HepG2 (cell line): ENCODE measurements around the gene TGM1. TPM values are rescaled to one million over a fixed set of nuclear protein-coding genes. Genes with fewer than 3 reads are reported as not detected.
A peak's percentile ranks its signal among the peaks of the same experiment; 100 is the strongest.

ENCODE experiments used
- CHCHD3 ChIP-seq: sonication (generic); formaldehyde crosslinking; IDR thresholded peaks from 2 replicates; pipeline ENCODE4 v1.8.0; 2022; ENCODE audit warnings: mild to moderate bottlenecking, missing genetic modification reagents, moderate library complexity
- MED13 ChIP-seq: sonication (generic); formaldehyde crosslinking; IDR thresholded peaks from 2 replicates; pipeline ENCODE4 v1.5.0; 2020; ENCODE audit warnings: missing genetic modification reagents
- NFATC3 ChIP-seq: sonication (generic); formaldehyde crosslinking; IDR thresholded peaks from 2 replicates; pipeline ENCODE4 v1.5.1; 2020; ENCODE audit warnings: mild to moderate bottlenecking, missing genetic modification reagents
- NR2F1 ChIP-seq, 2 experiments: fragments of 450-650 bp in 1 of 2; formaldehyde crosslinking in 1 of 2; IDR thresholded peaks; 2 replicates each; pipeline versions ENCODE4 v1.5.0 to v1.6.1; 2016 to 2020; ENCODE audit warnings: mild to moderate bottlenecking in 1 of 2, missing compliant biosample characterization in 1 of 2, missing genetic modification reagents in 1 of 2, moderate library complexity in 1 of 2
- SP4 ChIP-seq: sonication (generic); formaldehyde crosslinking; IDR thresholded peaks from 2 replicates; pipeline ENCODE4 v1.8.1; 2023; ENCODE audit warnings: mild to moderate bottlenecking, missing genetic modification reagents
- THAP11 ChIP-seq: IDR thresholded peaks from 2 replicates; pipeline ENCODE4 v1.6.1; 2016; ENCODE audit warnings: missing biosample characterization, missing genetic modification reagents
- ZNF10 ChIP-seq: sonication (generic); formaldehyde crosslinking; IDR thresholded peaks from 2 replicates; pipeline ENCODE4 v1.4.0; 2020; ENCODE audit warnings: mild to moderate bottlenecking, low read depth, missing genetic modification reagents, borderline replicate concordance
- ZNF121 ChIP-seq: sonication (generic); formaldehyde crosslinking; IDR thresholded peaks from 2 replicates; pipeline ENCODE4 v1.5.0; 2020; ENCODE audit warnings: mild to moderate bottlenecking, missing genetic modification reagents
- ZNF143 ChIP-seq: sonication (generic); formaldehyde crosslinking; IDR thresholded peaks from 2 replicates; pipeline ENCODE4 v1.4.0; 2020; ENCODE audit warnings: missing genetic modification reagents
- ZNF263 ChIP-seq: sonication (generic); formaldehyde crosslinking; IDR thresholded peaks from 2 replicates; pipeline ENCODE4 v1.4.0; 2020; ENCODE audit warnings: missing genetic modification reagents
- ZNF292 ChIP-seq: sonication (generic); formaldehyde crosslinking; IDR thresholded peaks from 2 replicates; pipeline ENCODE4 v1.8.1; 2022; ENCODE audit warnings: mild to moderate bottlenecking, low read depth, missing genetic modification reagents, borderline replicate concordance
- ZNF337 ChIP-seq: sonication (generic); formaldehyde crosslinking; IDR thresholded peaks from 2 replicates; pipeline ENCODE4 v1.5.1; 2020; ENCODE audit warnings: missing genetic modification reagents, low read depth, mild to moderate bottlenecking, borderline replicate concordance
- ZNF446 ChIP-seq: sonication (generic); formaldehyde crosslinking; IDR thresholded peaks from 2 replicates; pipeline ENCODE4 v1.5.0; 2020; ENCODE audit warnings: mild to moderate bottlenecking, missing genetic modification reagents
- ZSCAN12 ChIP-seq: sonication (generic); formaldehyde crosslinking; IDR thresholded peaks from 2 replicates; pipeline ENCODE4 v1.9.0; 2021; ENCODE audit warnings: mild to moderate bottlenecking, missing genetic modification reagents
- polyA plus RNA-seq, 8 experiments: library from polyadenylated mRNA; depleted of rRNA in 3 of 8; stranded (reverse) in 7 of 8; unstranded in 1 of 8; fragments of >200 nt; fragmentation: Illumina TruSeq in 4 of 8; extraction: Trizol in 4 of 8; gene quantifications; 2 replicates each; pipeline versions ENCODE4 v1.2.1 to v1.2.3, GENCODE V29; 2011 to 2016; ENCODE audit warnings: low read depth in 4 of 8, missing spikeins in 1 of 8, mixed read lengths in 1 of 8; ENCODE audit not compliant: insufficient read depth in 1 of 8
- total RNA-seq, 5 experiments: library from RNA; depleted of rRNA; stranded (reverse); fragments of >200 nt; fragmentation: Illumina TruSeq; extraction: Trizol; gene quantifications; 2 replicates each; pipeline ENCODE4 v1.2.3, GENCODE V29; 2016; ENCODE audit warnings: low read depth in 1 of 5
- TF ChIP-seq, protein P1 (sequence below): sonication (generic); formaldehyde crosslinking; IDR thresholded peaks from 2 replicates; pipeline ENCODE4 v1.5.1; 2020; ENCODE audit warnings: missing genetic modification reagents, mild to moderate bottlenecking, borderline replicate concordance
- TF ChIP-seq, protein P2 (sequence below): sonication (generic); formaldehyde crosslinking; IDR thresholded peaks from 2 replicates; pipeline ENCODE4 v1.5.1; 2020; ENCODE audit warnings: mild to moderate bottlenecking, missing genetic modification reagents, moderate library complexity
- TF ChIP-seq, protein P3 (sequence below): sonication (generic); formaldehyde crosslinking; IDR thresholded peaks from 2 replicates; pipeline ENCODE4 v1.8.0; 2022; ENCODE audit warnings: missing genetic modification reagents, low read depth, mild to moderate bottlenecking, borderline replicate concordance
- TF ChIP-seq, protein P4 (sequence below): sonication (generic); formaldehyde crosslinking; IDR thresholded peaks from 2 replicates; pipeline ENCODE4 v1.9.0; 2022; ENCODE audit warnings: low read depth, missing genetic modification reagents

Gene TGM1
- total and polyA plus RNA-seq, 2 of the 13 experiments (the other 11 are each of a cell fraction or from before 2014, with no cell fraction given): 3.2 to 10.6 TPM

GRCh38 chr14:24270537-24271133 is 7.7 kb upstream of the TGM1 start (continued):
- TF ChIP-seq, protein P1, sequence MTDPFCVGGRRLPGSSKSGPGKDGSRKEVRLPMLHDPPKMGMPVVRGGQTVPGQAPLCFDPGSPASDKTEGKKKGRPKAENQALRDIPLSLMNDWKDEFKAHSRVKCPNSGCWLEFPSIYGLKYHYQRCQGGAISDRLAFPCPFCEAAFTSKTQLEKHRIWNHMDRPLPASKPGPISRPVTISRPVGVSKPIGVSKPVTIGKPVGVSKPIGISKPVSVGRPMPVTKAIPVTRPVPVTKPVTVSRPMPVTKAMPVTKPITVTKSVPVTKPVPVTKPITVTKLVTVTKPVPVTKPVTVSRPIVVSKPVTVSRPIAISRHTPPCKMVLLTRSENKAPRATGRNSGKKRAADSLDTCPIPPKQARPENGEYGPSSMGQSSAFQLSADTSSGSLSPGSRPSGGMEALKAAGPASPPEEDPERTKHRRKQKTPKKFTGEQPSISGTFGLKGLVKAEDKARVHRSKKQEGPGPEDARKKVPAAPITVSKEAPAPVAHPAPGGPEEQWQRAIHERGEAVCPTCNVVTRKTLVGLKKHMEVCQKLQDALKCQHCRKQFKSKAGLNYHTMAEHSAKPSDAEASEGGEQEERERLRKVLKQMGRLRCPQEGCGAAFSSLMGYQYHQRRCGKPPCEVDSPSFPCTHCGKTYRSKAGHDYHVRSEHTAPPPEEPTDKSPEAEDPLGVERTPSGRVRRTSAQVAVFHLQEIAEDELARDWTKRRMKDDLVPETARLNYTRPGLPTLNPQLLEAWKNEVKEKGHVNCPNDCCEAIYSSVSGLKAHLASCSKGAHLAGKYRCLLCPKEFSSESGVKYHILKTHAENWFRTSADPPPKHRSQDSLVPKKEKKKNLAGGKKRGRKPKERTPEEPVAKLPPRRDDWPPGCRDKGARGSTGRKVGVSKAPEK (CRISPR knock-in tag): no peak; the same call in 1 of the 2 replicates
- TF ChIP-seq ZNF446 (CRISPR knock-in tag) (no peak; the same call in 1 of the 2 replicates), NFATC3 (peak; percentile 92; the same call in 1 of the 2 replicates), ZNF263 (no peak), SP4 (CRISPR knock-in tag) (no peak), ZNF292 (CRISPR knock-in tag) (0 out of 2 replicates have a peak, but pooled peaks have one; percentile 19), CHCHD3 (CRISPR knock-in tag) (no peak), THAP11 (no peak), ZNF337 (CRISPR knock-in tag) (0 out of 2 replicates have a peak, but pooled peaks have one; percentile 29), NR2F1 (CRISPR knock-in tag; IDR thresholded peaks at IDR 0.05) (peak in 1 of 2 experiments; percentile 5; a peak in 1 of 4 replicates), ZNF143 (no peak), ZSCAN12 (CRISPR knock-in tag) (no peak), ZNF10 (CRISPR knock-in tag) (no peak), MED13 (peak; percentile 31; the same call in 1 of the 2 replicates), ZNF121 (no peak)
- TF ChIP-seq, protein P2, sequence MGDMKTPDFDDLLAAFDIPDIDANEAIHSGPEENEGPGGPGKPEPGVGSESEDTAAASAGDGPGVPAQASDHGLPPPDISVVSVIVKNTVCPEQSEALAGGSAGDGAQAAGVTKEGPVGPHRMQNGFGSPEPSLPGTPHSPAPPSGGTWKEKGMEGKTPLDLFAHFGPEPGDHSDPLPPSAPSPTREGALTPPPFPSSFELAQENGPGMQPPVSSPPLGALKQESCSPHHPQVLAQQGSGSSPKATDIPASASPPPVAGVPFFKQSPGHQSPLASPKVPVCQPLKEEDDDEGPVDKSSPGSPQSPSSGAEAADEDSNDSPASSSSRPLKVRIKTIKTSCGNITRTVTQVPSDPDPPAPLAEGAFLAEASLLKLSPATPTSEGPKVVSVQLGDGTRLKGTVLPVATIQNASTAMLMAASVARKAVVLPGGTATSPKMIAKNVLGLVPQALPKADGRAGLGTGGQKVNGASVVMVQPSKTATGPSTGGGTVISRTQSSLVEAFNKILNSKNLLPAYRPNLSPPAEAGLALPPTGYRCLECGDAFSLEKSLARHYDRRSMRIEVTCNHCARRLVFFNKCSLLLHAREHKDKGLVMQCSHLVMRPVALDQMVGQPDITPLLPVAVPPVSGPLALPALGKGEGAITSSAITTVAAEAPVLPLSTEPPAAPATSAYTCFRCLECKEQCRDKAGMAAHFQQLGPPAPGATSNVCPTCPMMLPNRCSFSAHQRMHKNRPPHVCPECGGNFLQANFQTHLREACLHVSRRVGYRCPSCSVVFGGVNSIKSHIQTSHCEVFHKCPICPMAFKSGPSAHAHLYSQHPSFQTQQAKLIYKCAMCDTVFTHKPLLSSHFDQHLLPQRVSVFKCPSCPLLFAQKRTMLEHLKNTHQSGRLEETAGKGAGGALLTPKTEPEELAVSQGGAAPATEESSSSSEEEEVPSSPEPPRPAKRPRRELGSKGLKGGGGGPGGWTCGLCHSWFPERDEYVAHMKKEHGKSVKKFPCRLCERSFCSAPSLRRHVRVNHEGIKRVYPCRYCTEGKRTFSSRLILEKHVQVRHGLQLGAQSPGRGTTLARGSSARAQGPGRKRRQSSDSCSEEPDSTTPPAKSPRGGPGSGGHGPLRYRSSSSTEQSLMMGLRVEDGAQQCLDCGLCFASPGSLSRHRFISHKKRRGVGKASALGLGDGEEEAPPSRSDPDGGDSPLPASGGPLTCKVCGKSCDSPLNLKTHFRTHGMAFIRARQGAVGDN (CRISPR knock-in tag): no peak
- TF ChIP-seq, protein P3, sequence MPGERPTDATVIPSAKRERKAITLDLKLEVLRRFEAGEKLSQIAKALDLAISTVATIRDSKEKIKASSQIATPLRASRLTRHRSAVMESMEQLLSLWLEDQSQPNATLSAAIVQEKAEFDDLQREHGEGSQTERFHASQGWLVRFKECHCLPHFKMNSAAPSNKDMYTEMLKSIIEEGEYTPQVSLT (CRISPR knock-in tag): peak; percentile 93; the same call in 1 of the 2 replicates
- TF ChIP-seq, protein P4, sequence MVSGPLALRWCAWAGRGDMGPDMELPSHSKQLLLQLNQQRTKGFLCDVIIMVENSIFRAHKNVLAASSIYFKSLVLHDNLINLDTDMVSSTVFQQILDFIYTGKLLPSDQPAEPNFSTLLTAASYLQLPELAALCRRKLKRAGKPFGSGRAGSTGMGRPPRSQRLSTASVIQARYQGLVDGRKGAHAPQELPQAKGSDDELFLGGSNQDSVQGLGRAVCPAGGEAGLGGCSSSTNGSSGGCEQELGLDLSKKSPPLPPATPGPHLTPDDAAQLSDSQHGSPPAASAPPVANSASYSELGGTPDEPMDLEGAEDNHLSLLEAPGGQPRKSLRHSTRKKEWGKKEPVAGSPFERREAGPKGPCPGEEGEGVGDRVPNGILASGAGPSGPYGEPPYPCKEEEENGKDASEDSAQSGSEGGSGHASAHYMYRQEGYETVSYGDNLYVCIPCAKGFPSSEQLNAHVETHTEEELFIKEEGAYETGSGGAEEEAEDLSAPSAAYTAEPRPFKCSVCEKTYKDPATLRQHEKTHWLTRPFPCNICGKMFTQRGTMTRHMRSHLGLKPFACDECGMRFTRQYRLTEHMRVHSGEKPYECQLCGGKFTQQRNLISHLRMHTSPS (CRISPR knock-in tag): peak; percentile 46; the same call in 1 of the 2 replicates
